PC-9 (cell line): Measurements from ENCODE around the gene PSMD2. TPM values are rescaled to one million over a fixed set of nuclear protein-coding genes. Genes with fewer than 3 reads are reported as not detected.

Experiments
- BruUV-seq: library from RNA; stranded (reverse); fragments of 400-500 nt; replicated peaks from 2 replicates; lab custom pipeline; 2021; lab: Mats Ljungman, UMichigan
- CTCF ChIA-PET: fragments of 300-600 bp; sonication (Branson Sonifier 250); formaldehyde crosslinking; loops from one replicate; lab custom pipeline; 2022; ENCODE audit warnings: antibody characterized with exemption; lab: Charles Lee
- POLR2A ChIA-PET: fragments of 300-600 bp; sonication (Branson Sonifier 250); formaldehyde crosslinking; loops from one replicate; lab custom pipeline; 2022; ENCODE audit warnings: antibody characterized with exemption; ENCODE audit not compliant: unreplicated experiment; lab: Charles Lee
- DNase-seq, 2 experiments: peaks; one replicate each; pipeline versions ENCODE4 v3.0.0 to v3.0.0-alpha.2; 2015 to 2022; ENCODE audit warnings: mixed read lengths in 1 of 2
- H2AFZ ChIP-seq: fragments of 200-600 bp; sonication (generic); 2 replicates; pipeline ENCODE4 v1.8.1; 2017; ENCODE audit warnings: antibody characterized with exemption
- H3F3A ChIP-seq: fragments of 200-600 bp; sonication (generic); 2 replicates; pipeline ENCODE4 v1.8.1; 2017; ENCODE audit warnings: antibody characterized with exemption, mild to moderate bottlenecking, low read depth; ENCODE audit not compliant: insufficient read depth
- H3K27ac ChIP-seq: fragments of 200-600 bp; sonication (generic); 2 replicates; pipeline ENCODE4 v1.6.1; 2016; ENCODE audit warnings: mixed run types
- H3K27me3 ChIP-seq: fragments of 200-600 bp; sonication (generic); 2 replicates; pipeline ENCODE4 v1.6.1; 2016; ENCODE audit warnings: low read depth, mixed run types; ENCODE audit not compliant: insufficient read depth
- H3K36me3 ChIP-seq: fragments of 200-600 bp; sonication (generic); 2 replicates; pipeline ENCODE4 v1.6.1; 2016; ENCODE audit warnings: low read depth, mixed run types
- H3K4me1 ChIP-seq: fragments of 200-600 bp; sonication (generic); replicated peaks from 2 replicates; pipeline ENCODE4 v1.6.1; 2016; ENCODE audit warnings: mixed run types; ENCODE audit not compliant: insufficient read depth
- H3K4me2 ChIP-seq: fragments of 200-600 bp; sonication (generic); 2 replicates; pipeline ENCODE4 v1.6.1; 2017; ENCODE audit warnings: mixed run types
- H3K4me3 ChIP-seq: fragments of 200-600 bp; sonication (generic); 2 replicates; pipeline ENCODE4 v1.6.1; 2016; ENCODE audit warnings: mixed run types
- H3K79me2 ChIP-seq: fragments of 200-600 bp; sonication (generic); 2 replicates; pipeline ENCODE4 v1.6.1; 2017; ENCODE audit warnings: low read depth, mixed run types
- H3K9me2 ChIP-seq: fragments of 200-600 bp; sonication (generic); 2 replicates; pipeline ENCODE4 v1.8.1; 2017; ENCODE audit warnings: mild to moderate bottlenecking; ENCODE audit not compliant: insufficient read depth
- H3K9me3 ChIP-seq: fragments of 200-600 bp; sonication (generic); 2 replicates; pipeline ENCODE4 v1.8.1; 2016; ENCODE audit warnings: low read depth; ENCODE audit not compliant: insufficient read depth
- H4K20me1 ChIP-seq: fragments of 200-600 bp; sonication (generic); 2 replicates; pipeline ENCODE4 v1.8.1; 2017; ENCODE audit not compliant: insufficient read depth
- EZH2 ChIP-seq: fragments of 200-600 bp; sonication (generic); IDR thresholded peaks from 2 replicates; pipeline ENCODE4 v1.8.0; 2017; ENCODE audit warnings: antibody characterized with exemption, low read depth
- intact Hi-C: fragments of 100-400 bp; cut with micrococcal nuclease; formaldehyde crosslinking; loops from one replicate; pipeline ENCODE4 v1.10.0; 2022; ENCODE audit not compliant: unreplicated experiment
- total RNA-seq: library from RNA; stranded (reverse); gene quantifications from 2 replicates; pipeline ENCODE4 v1.2.3, GENCODE V29; 2021
- TF ChIP-seq, protein P1 (sequence below): fragments of 200-600 bp; sonication (generic); conservative IDR thresholded peaks from 2 replicates; pipeline ENCODE4 v1.6.1; 2017; ENCODE audit warnings: mixed run types, antibody characterized with exemption, mild to moderate bottlenecking, moderate library complexity

PSMD2 gene
- total RNA-seq, 1 experiment from 2014 or later, result 788 TPM

DNA sequence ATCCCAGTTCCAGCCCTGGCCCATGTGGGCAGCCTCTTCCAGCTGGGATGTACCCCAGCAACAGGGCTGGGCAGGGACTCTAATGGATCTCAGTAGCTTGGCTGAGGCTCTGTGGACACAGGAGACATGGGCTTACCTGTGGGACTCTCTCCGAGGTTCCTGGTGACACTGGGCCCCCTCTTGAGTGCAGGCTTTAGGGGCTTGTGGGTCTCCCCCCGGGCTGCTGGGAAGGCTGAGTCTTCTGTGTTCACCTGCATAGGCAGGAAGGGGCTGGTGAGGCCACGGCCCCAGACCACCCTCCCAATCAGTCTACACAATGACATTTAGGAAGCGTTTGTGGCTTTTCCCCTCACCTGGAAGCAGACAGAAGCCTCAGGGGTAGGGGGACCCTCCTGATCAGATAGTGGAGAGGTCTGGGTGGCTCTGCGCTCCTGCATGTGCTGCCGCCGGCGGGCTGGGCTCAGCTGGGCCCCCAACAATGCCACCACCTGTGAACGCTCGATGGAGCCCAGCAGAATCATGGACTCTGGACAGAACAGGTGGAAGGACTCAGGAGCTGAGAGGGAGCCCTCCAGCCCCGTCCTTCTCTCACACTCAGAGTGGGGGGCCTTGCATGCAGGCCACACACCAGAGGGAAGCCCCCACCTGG is 54.0 kb downstream of the PSMD2 start:
- H3K9me2 ChIP-seq, result no peaks in the 10 kb centered on the region
- ChIA-PET POLR2A (no interaction called here), CTCF (interaction anchor here (2.1 kb wide), 1 partner anchor 193 kb away, joined by 4 read pairs; no protein-coding TSS in a partner anchor)
- no peak overlapping the region for H2AFZ ChIP-seq
- no peaks in the 10 kb centered on the region for H4K20me1 ChIP-seq
- DNase-seq, result no peak
- BruUV-seq, result no TSS peak
- no peaks in the 10 kb centered on the region for H3K27me3 ChIP-seq
- intact Hi-C loops, result no loop called here
- no peaks in the 10 kb centered on the region for H3K79me2 ChIP-seq
- no peaks in the 10 kb centered on the region for H3K4me1 ChIP-seq
- H3K36me3 ChIP-seq, result no peaks in the 10 kb centered on the region
- H3K27ac ChIP-seq, result no peak overlapping the region
- H3K4me3 ChIP-seq, result no peak overlapping the region
- TF ChIP-seq EZH2, result no peak
- TF ChIP-seq, protein P1, sequence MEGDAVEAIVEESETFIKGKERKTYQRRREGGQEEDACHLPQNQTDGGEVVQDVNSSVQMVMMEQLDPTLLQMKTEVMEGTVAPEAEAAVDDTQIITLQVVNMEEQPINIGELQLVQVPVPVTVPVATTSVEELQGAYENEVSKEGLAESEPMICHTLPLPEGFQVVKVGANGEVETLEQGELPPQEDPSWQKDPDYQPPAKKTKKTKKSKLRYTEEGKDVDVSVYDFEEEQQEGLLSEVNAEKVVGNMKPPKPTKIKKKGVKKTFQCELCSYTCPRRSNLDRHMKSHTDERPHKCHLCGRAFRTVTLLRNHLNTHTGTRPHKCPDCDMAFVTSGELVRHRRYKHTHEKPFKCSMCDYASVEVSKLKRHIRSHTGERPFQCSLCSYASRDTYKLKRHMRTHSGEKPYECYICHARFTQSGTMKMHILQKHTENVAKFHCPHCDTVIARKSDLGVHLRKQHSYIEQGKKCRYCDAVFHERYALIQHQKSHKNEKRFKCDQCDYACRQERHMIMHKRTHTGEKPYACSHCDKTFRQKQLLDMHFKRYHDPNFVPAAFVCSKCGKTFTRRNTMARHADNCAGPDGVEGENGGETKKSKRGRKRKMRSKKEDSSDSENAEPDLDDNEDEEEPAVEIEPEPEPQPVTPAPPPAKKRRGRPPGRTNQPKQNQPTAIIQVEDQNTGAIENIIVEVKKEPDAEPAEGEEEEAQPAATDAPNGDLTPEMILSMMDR, result no peak
- no peak overlapping the region for H3K4me2 ChIP-seq
- H3F3A ChIP-seq, result 0 out of 2 replicates have a peak, but pooled peaks cover 5% of the 10 kb centered on the region
- no peaks in the 10 kb centered on the region for H3K9me3 ChIP-seq

DNA sequence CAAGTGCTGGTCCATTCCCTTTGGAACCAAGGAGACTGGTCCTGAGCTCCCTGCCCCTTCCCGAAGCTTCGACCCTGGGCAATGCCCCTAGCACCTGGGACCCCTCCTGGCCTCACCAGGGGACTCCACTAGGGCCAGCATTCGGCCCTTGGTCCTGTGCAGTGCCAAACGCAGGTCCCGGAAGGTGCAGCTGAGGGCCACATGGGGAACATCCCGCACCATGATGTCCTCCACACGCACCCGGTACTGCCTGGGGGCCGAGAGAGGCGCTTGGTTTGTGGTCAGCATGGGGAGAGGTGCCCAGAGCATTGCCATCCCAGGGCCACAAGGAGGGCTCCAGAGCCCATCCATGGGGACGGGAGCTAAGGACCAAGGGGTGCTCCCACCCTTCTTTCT is 54.5 kb downstream of the PSMD2 start:
- H3F3A ChIP-seq, result 0 out of 2 replicates have a peak, but pooled peaks cover 5% of the 10 kb centered on the region
- no peak overlapping the region for H3K4me2 ChIP-seq
- intact Hi-C loops, result no loop called here
- no peaks in the 10 kb centered on the region for H4K20me1 ChIP-seq
- H3K27me3 ChIP-seq, result no peaks in the 10 kb centered on the region
- no peak overlapping the region for H2AFZ ChIP-seq
- no peaks in the 10 kb centered on the region for H3K79me2 ChIP-seq
- H3K36me3 ChIP-seq, result no peaks in the 10 kb centered on the region
- DNase-seq, result no peak
- H3K27ac ChIP-seq, result no peak overlapping the region
- ChIA-PET POLR2A (no interaction called here), CTCF (interaction anchor here (2.1 kb wide), 1 partner anchor 192 kb away, joined by 4 read pairs; no protein-coding TSS in a partner anchor)
- no peaks in the 10 kb centered on the region for H3K4me1 ChIP-seq
- no peaks in the 10 kb centered on the region for H3K9me2 ChIP-seq
- BruUV-seq, result no TSS peak
- no peaks in the 10 kb centered on the region for H3K9me3 ChIP-seq
- no peak for TF ChIP-seq EZH2
- no peak overlapping the region for H3K4me3 ChIP-seq

DNA sequence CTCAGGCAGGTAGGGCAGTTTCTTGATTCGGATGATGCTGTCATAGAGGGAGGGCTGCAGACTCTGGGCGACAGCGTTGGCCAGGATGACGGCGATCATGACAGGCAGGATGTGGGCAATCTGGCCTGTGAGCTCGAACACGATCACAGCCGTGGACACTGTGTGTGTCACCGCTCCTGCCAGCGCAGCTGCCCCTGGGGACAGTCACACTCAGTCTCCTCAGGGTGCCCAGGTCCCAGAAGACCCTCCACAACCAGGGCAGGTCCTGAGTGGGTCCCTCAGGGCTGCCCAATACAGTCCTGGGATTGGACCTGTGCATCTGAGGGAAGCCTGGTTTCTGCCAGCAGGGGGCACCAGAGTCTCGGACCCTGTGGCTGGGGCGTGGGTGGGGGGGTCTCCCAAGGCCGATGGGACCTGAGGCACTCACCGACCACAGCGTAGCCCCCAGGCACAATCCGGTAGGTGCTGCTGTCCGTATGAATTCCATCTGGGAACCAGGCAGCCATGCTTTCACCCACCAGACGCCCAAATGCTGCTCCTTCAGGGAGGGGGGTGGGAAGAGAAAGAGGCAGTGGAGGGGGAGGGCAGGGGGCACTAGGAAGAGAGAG is 55.2 kb downstream of the PSMD2 start:
- intact Hi-C loops, result no loop called here
- no peaks in the 10 kb centered on the region for H3K36me3 ChIP-seq
- H3K4me3 ChIP-seq, result no peak overlapping the region
- 0 out of 2 replicates have a peak, but pooled peaks cover 5% of the 10 kb centered on the region for H3F3A ChIP-seq
- no peak for TF ChIP-seq EZH2
- TF ChIP-seq, protein P1, result peak; percentile 93
- H3K27ac ChIP-seq, result no peak overlapping the region
- H3K27me3 ChIP-seq, result no peaks in the 10 kb centered on the region
- H3K79me2 ChIP-seq, result no peaks in the 10 kb centered on the region
- H4K20me1 ChIP-seq, result no peaks in the 10 kb centered on the region
- no peaks in the 10 kb centered on the region for H3K4me1 ChIP-seq
- CTCF ChIA-PET, result interaction anchor here (1.2 to 2.1 kb wide), 2 partner anchors 17 to 192 kb away, joined by 4 read pairs; no protein-coding TSS in a partner anchor
- POLR2A ChIA-PET, result no interaction called here
- H3K9me3 ChIP-seq, result no peaks in the 10 kb centered on the region
- no peak overlapping the region for H2AFZ ChIP-seq
- BruUV-seq, result no TSS peak
- H3K9me2 ChIP-seq, result no peaks in the 10 kb centered on the region
- H3K4me2 ChIP-seq, result no peak overlapping the region
- peak in 1 of 2 experiments; percentile 54 for DNase-seq
